Ascending aorta (tissue), 2 donors: Measurements from ENCODE around the gene RAB7B. TPM values are rescaled to one million over a fixed set of nuclear protein-coding genes. Genes with fewer than 3 reads are reported as not detected.

Experiments
- DNase-seq, 2 donors: peaks; one replicate each; pipeline ENCODE4 v3.0.0-alpha.2; 2019; ENCODE audit warnings: low spot score in 2 of 2
- H3K27ac ChIP-seq, 2 donors: fragments of 200-600 bp; sonication (generic); one replicate each; pipeline ENCODE4 v1.5.1; 2016 to 2017; ENCODE audit warnings: mild to moderate bottlenecking in 1 of 2
- H3K27me3 ChIP-seq: fragments of 200-600 bp; sonication (generic); one replicate; pipeline ENCODE4 v1.5.1; 2017
- H3K36me3 ChIP-seq, 2 donors: fragments of 200-600 bp; sonication (generic); one replicate each; pipeline ENCODE4 v1.5.1; 2016
- H3K4me1 ChIP-seq, 2 donors: fragments of 200-600 bp; sonication (generic); one replicate each; pipeline ENCODE4 v1.5.1; 2016 to 2017; ENCODE audit warnings: mild to moderate bottlenecking in 1 of 2
- H3K4me3 ChIP-seq, 2 donors: fragments of 200-600 bp; sonication (generic); one replicate each; pipeline ENCODE4 v1.5.1; 2016 to 2017; ENCODE audit warnings: mild to moderate bottlenecking in 1 of 2
- H3K9me3 ChIP-seq, 2 donors: fragments of 200-600 bp; sonication (generic); one replicate each; pipeline ENCODE4 v1.5.1; 2016
- CTCF ChIP-seq, 3 experiments: fragments of 200-600 bp in 2 of 3; fragments of 450-650 bp in 1 of 3; sonication (generic) in 2 of 3; IDR thresholded peaks; one replicate each; pipeline ENCODE4 v1.5.1; 2016 to 2019; ENCODE audit warnings: antibody characterized with exemption in 3 of 3, mild to moderate bottlenecking in 1 of 3, moderate library complexity in 1 of 3
- intact Hi-C: fragments of 100-400 bp; cut with DNase I; formaldehyde crosslinking; loops from one replicate; pipeline ENCODE4 v1.15.1; 2023
- total RNA-seq: library from RNA; depleted of rRNA; stranded (reverse); fragments of >200 nt; gene quantifications from one replicate; pipeline ENCODE4 v1.1.0, GENCODE V29; 2016

The RAB7B gene
- total RNA-seq, 1 donor from 2014 or later = not detected

GRCh38 chr1:206030191-206030590, 27.0 kb upstream of the RAB7B start:
- H3K36me3 ChIP-seq = no peaks in the 10 kb centered on the region
- no peaks in the 10 kb centered on the region for H3K4me1 ChIP-seq
- H3K9me3 ChIP-seq = no peaks in the 10 kb centered on the region
- TF ChIP-seq CTCF (IDR thresholded peaks at IDR 0.05) = no peak
- H3K4me3 ChIP-seq = no peak overlapping the region
- no peak overlapping the region for H3K27ac ChIP-seq
- DNase-seq = no peak
- no peaks in the 10 kb centered on the region for H3K27me3 ChIP-seq
- intact Hi-C loops = loop anchor here (5.0 kb wide), 1 partner anchor 77 kb away; no protein-coding TSS in a partner anchor

- peak in 1 of 2 donors; percentile 66 for DNase-seq
- no peak overlapping the region for H3K4me3 ChIP-seq
- no peaks in the 10 kb centered on the region for H3K27me3 ChIP-seq
- H3K4me1 ChIP-seq = no peaks in the 10 kb centered on the region
- H3K36me3 ChIP-seq = no peaks in the 10 kb centered on the region
- H3K9me3 ChIP-seq = no peaks in the 10 kb centered on the region
- no peak for TF ChIP-seq CTCF (IDR thresholded peaks at IDR 0.05)
- no peak overlapping the region for H3K27ac ChIP-seq
- intact Hi-C loops = no loop called here
Observed at GRCh38 chr1:206029484-206029883, 26.3 kb upstream of the RAB7B start.

- no peak for TF ChIP-seq CTCF (IDR thresholded peaks at IDR 0.05)
- H3K27me3 ChIP-seq = no peaks in the 10 kb centered on the region
- intact Hi-C loops = no loop called here
- no peaks in the 10 kb centered on the region for H3K4me1 ChIP-seq
- no peak overlapping the region for H3K4me3 ChIP-seq
- H3K9me3 ChIP-seq = no peaks in the 10 kb centered on the region
- no peaks in the 10 kb centered on the region for H3K36me3 ChIP-seq
- DNase-seq = no peak
- H3K27ac ChIP-seq = no peak overlapping the region
Observed at GRCh38 chr1:206025283-206025820, 22.2 kb upstream of the RAB7B start.

- H3K4me1 ChIP-seq = no peaks in the 10 kb centered on the region
- no peak for TF ChIP-seq CTCF (IDR thresholded peaks at IDR 0.05)
- no peak for DNase-seq
- no peak within 1 kb of the TSS for H3K4me3 ChIP-seq
- no peaks in the 10 kb centered on the region for H3K36me3 ChIP-seq
- no peaks in the 10 kb centered on the region for H3K9me3 ChIP-seq
- no peaks in the 10 kb centered on the region for H3K27me3 ChIP-seq
- intact Hi-C loops = no loop called here
- no peak within 1 kb of the TSS for H3K27ac ChIP-seq
Observed at GRCh38 chr1:206023695-206024094, 20.5 kb upstream of the RAB7B start, which contains the start of gene CTSE. TSS of gene CTSE (minus strand) at chr1:206023895. CDS start at chr1:206023791, 104 bp downstream.

GRCh38 chr1:206022766-206023165, 19.6 kb upstream of the RAB7B start:
- H3K4me3 ChIP-seq = no peak overlapping the region
- H3K36me3 ChIP-seq = no peaks in the 10 kb centered on the region
- no peak for TF ChIP-seq CTCF (IDR thresholded peaks at IDR 0.05)
- peaks cover 0 to 2% of the 10 kb centered on the region in 2 donors for H3K9me3 ChIP-seq
- no peaks in the 10 kb centered on the region for H3K27me3 ChIP-seq
- no peaks in the 10 kb centered on the region for H3K4me1 ChIP-seq
- no peak for DNase-seq
- no peak overlapping the region for H3K27ac ChIP-seq
- intact Hi-C loops = no loop called here
